ENCODE measurements around the gene PRTN3.

Gene PRTN3

GRCh38 chr19:803099-803561 lies 37.7 kb upstream of the PRTN3 start:
- no peak for DNase-seq (ENCODE audit: low read depth in 3 of 3, low spot score in 1 of 3)

DNA sequence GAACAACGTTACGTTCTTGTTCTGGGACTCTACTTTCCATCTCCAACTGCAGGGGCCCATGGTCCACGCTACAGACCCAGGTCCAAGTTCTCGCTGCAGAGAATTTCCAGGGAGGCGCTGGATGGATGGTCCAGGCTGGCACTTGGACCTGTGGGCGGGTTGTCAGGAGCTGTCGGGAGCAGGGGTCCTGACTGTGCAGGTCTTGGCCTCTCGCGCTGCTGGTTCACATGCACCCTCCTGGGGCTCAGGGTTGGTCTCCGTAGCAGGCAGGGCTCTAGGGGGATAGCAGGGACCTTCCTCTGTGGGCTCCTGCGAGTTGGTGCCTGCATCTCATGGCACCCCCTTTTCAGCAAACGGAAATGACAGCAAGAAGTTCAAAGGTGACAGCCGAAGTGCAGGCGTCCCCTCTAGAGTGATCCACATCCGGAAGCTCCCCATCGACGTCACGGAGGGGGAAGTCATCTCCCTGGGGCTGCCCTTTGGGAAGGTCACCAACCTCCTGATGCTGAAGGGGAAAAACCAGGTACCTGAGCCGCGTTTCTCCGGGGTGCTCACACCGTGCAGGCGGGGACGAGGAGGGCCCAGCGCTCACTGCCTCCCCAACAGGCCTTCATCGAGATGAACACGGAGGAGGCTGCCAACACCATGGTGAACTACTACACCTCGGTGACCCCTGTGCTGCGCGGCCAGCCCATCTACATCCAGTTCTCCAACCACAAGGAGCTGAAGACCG lies 36.9 kb upstream of the PRTN3 start:
- no peak for DNase-seq (ENCODE audit: low read depth in 3 of 3, low spot score in 1 of 3)

GRCh38 chr19:804419-805165 lies 36.2 kb upstream of the PRTN3 start:
- DNase-seq (ENCODE audit: low read depth in 3 of 3, low spot score in 1 of 3): no peak

DNA sequence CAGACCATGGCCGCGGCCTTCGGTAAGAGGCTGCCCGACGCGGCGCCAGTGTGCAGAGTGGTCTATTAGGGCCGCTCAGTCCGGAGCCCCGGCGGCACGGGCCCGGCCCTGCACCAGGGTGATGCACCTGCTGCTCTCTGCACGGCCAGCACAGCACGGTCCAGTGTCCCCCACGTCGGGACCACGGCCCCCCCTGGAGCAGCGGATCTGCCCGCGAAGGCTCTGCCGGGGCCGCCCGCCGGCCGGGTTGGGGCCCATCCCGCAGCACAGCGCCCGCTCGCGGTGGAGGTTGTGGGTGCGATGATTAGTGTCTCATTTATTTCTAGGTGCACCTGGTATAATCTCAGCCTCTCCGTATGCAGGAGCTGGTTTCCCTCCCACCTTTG lies 35.6 kb upstream of the PRTN3 start:
- no peak for DNase-seq (ENCODE audit: low read depth in 3 of 3, low spot score in 1 of 3)

DNA sequence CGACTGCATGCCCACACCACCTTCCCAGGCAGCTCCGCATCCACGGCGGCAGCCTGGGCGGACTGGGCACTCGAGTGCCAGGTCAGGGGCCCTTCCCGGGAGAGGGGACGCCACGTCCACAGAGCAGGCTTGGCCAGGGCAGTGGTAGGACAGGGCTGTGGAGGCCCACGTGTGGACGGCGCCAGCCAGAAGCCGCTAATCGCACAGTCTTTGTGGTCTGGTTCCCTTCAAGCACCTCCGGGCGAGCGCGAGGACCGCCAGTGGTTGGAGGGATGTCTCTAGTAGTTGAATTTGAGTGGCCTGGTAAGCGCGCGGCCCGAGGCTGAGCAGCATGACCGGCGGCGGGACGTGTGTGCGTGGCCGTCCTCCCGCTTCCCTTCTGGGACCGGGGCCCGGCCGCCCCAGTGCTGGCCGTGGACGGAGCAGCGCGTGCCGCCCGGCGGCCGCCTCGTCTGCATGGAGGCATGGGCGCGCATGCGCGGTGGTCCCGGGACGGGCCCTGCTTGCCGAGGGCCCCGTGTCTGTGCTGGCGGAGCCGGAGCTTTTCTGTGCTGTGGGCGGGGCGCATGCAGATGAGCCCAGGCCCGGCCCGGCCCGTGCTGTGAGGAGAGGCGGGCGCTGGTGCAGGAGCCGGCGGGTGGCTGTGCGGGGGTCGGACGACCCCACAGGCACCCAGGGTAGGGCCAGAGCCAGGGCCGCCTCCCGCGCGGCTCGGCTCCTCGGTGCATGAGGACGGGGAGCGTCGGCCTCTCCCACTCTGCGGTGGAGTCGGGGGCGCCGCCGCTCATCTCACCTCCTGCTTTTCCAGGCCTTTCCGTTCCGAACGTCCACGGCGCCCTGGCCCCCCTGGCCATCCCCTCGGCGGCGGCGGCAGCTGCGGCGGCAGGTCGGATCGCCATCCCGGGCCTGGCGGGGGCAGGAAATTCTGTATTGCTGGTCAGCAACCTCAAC lies 34.9 kb upstream of the PRTN3 start:
- no peak for DNase-seq (ENCODE audit: low read depth in 3 of 3, low spot score in 1 of 3)

DNA sequence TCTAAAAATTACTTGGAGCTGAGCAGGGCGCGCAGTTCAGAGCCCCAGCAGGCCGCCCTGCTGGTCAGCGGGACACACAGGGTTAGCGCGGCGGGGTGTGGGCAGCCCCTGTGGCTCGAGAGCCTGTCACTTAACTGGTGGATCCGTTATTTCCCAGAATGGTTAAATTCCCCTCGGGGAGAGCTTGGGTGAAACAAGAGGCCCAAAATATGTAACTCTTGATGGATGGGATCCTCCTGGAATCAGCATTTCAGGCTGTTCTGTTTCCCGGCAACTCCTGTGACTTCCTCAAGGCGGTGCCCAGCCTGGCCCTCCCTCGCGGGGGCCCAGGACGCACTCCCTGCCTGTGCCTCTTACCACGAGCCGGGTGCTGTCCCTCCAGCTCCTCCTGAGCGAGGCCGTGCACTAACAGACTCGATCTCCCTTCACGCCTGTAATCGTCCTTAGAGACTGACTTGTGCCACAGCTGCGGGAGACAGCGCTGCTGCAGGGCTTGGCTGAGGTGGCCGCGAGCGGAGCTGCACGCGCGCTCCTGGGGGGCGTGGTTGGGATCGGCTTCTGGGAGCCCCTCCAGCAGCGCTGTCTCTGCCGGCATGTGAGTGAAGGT lies 33.9 kb upstream of the PRTN3 start:
- no peak for DNase-seq (ENCODE audit: low read depth in 3 of 3, low spot score in 1 of 3)

DNA sequence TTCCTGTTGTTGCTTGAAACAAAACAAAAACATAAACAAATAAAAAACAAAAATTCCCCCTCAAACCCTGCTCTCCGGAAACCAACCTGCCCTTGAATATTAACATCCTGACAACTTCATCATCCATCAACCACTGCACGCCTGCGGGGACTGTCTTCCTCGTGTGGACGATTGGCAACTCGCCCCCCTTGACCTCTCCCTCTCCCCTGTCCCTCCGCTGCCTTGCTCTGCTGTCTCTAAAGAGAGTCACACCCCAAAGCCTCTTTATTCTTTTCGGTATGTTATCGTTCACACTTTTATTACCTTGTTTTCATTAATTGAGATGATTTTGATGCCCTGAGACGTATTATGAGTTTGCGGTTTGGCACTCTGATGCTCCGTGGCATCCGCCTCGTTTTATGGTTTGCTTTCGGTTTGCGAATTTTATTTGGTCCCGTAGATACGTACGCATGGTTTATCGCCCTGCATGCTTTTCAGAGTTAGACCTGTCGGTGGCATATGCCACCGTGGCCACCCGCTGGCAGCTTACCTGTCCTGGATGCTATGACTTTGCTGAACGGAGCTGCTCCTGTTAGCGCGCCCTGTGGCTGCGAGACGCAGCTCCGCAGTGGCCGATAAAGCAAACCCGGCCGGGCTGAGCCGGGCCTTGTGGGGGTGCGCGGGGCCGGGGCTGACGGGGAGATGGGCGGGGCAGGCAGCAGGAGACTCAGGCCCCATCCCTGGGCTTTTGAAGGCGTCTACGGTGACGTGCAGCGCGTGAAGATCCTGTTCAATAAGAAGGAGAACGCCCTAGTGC lies 33.0 kb upstream of the PRTN3 start:
- DNase-seq (ENCODE audit: low read depth in 3 of 3, low spot score in 1 of 3): no peak

DNA sequence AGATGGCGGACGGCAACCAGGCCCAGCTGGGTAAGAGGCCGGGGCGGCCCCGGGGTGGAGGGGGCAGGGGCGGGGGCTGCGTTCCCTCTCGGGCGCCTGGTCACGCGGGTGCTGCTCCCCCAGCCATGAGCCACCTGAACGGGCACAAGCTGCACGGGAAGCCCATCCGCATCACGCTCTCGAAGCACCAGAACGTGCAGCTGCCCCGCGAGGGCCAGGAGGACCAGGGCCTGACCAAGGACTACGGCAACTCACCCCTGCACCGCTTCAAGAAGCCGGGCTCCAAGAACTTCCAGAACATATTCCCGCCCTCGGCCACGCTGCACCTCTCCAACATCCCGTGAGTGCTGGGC lies 32.4 kb upstream of the PRTN3 start:
- DNase-seq (ENCODE audit: low read depth in 3 of 3, low spot score in 1 of 3): no peak

GRCh38 chr19:810077-810855 lies 30.5 kb upstream of the PRTN3 start:
- DNase-seq (ENCODE audit: low read depth in 3 of 3, low spot score in 1 of 3): no peak

DNA sequence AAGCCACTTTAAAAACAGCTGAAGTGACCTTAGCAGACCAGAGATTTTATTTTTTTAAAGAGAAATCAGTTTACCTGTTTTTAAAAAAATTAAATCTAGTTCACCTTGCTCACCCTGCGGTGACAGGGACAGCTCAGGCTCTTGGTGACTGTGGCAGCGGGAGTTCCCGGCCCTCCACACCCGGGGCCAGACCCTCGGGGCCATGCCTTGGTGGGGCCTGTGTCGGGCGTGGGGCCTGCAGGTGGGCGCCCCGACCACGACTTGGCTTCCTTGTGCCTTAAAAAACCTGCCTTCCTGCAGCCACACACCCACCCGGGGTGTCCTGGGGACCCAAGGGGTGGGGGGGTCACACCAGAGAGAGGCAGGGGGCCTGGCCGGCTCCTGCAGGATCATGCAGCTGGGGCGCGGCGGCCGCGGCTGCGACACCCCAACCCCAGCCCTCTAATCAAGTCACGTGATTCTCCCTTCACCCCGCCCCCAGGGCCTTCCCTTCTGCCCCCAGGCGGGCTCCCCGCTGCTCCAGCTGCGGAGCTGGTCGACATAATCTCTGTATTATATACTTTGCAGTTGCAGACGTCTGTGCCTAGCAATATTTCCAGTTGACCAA lies 29.8 kb upstream of the PRTN3 start:
- DNase-seq (ENCODE audit: low read depth in 3 of 3, low spot score in 1 of 3): no peak

DNA sequence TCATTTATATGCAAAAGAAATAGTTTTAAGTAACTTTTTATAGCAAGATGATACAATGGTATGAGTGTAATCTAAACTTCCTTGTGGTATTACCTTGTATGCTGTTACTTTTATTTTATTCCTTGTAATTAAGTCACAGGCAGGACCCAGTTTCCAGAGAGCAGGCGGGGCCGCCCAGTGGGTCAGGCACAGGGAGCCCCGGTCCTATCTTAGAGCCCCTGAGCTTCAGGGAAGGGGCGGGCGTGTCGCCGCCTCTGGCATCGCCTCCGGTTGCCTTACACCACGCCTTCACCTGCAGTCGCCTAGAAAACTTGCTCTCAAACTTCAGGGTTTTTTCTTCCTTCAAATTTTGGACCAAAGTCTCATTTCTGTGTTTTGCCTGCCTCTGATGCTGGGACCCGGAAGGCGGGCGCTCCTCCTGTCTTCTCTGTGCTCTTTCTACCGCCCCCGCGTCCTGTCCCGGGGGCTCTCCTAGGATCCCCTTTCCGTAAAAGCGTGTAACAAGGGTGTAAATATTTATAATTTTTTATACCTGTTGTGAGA lies 29.2 kb upstream of the PRTN3 start:
- DNase-seq (ENCODE audit: low read depth in 3 of 3, low spot score in 1 of 3): no peak

DNA sequence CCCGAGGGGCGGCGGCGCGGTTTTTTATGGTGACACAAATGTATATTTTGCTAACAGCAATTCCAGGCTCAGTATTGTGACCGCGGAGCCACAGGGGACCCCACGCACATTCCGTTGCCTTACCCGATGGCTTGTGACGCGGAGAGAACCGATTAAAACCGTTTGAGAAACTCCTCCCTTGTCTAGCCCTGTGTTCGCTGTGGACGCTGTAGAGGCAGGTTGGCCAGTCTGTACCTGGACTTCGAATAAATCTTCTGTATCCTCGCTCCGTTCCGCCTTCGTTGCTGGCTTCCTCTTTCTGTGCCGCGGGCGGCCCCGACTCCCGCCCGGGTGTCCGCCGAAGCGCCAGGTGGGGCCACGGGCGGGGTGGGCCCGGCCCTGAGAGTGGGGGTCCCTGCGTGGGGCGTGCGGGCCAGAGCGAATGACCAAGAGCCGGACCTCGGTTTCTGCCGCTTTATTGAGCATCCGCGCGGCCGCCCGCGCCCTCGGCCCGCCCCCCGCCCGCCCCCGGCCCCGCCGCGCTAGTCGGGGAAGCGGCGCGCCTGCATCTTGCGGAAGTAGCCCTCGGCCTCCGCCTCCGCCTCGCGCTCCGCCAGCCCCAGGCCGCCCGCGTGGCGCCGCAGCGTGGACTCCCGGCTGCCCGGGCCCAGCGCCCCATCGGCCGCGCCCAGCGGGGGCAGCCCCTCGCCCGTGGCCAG lies 28.6 kb upstream of the PRTN3 start:
- DNase-seq (ENCODE audit: low read depth in 3 of 3, low spot score in 1 of 3): no peak

GRCh38 chr19:812747-813218 lies 28.0 kb upstream of the PRTN3 start:
- no peak for DNase-seq (ENCODE audit: low read depth in 3 of 3, low spot score in 1 of 3)

DNA sequence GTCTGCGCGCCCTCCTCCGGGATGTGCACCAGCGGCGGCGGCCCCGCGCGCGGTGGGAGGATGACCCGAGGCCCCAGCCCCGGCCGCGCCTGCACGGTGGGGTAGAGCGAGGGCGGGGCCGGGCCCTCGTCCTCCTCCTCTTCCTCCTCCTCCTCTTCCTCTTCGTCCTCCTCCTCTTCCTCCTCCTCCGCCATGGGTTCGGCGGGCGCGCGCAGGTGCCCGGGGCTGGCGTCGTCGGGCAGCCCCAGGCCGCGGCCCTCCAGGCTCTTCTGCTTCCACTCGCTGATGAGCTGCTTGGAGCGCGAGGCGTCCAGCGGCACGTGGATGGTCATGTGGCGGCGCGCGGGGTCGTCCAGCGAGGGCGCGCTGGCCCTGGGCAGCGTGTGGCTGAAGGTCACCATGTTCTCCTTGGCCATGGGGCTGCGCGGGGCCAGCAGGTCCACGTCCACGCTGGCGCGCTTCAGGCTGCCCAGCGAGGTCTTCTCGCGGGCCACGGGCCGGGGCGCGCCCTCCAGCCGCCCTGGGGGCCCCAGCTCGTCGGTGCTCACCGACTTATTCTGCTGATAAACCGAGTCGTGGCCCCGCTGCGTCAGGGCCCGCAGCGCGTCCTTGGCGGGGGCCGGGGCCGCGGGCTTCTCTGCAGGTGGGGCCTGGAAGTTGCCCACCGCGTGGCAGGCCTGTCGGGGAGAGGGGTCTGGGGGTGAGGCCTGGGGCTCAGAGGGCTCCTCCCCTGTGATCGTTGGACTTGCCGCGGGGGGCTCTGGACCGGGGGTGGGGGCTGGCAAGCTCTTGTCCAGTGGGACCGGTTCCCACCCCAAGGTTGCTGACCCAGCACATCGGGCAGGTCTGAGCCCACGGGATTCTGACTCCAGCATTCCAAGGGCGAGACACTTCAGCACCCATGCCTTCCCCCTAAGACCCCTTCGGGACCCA lies 27.3 kb upstream of the PRTN3 start:
- no peak for DNase-seq (ENCODE audit: low read depth in 3 of 3, low spot score in 1 of 3)

DNA sequence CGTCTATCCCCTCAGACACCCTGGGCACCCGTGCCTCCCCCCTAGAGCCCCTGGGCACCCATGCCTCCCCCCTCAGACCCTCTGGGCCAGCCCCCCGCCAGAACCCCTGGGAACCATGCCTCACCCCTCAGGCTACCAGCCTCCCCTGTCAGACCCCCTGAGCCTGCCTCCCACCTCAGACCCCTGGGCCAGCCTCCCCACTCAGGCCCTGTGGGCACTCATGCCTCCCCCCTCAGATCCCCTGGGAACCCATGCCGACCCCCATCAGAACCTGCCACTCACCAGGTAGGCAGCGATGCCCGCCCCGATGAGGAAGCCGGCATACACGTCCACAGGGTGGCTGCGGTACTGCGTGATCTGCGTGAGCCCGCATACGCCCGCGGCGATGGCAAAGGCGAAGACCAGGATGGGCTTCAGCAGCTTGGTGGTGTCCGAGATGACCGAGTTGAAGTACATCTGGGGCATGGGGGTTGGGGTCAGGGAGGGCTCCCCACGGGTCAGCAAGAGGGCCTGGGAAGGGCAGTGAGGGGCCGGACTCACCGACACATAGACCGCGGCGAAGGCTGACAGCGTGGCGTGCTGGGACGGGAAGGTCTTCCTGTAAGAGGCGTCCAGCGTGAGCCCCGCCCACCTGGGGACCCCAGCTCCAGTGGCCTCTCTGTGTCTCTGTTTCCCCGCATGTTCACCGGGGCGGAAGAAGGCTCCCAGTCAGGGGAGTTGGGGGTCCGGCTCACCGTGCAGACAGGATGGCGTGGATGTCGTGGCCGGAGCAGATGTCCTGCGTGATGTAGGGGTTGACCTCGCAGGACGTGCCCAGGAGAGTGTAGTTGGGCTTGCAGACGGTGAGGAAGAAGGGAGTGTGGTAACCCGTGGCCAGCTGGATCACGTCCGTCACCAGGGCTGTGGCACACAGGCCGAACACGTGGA lies 26.4 kb upstream of the PRTN3 start:
- no peak for DNase-seq (ENCODE audit: low read depth in 3 of 3, low spot score in 1 of 3)

Data from stimulated activated CD4-positive, alpha-beta T cell treated with anti-CD3 and anti-CD28 coated beads, TNF-alpha, amount 100 ng/mL, for 1 hour (primary cell).